Amniotic epithelial cell (primary cell): ENCODE results near the gene MCM3.

Experiments used
- DNase-seq: peaks from one replicate; pipeline ENCODE4 v3.0.0-alpha.2; 2010; ENCODE audit warnings: low read depth

MCM3 gene

DNA sequence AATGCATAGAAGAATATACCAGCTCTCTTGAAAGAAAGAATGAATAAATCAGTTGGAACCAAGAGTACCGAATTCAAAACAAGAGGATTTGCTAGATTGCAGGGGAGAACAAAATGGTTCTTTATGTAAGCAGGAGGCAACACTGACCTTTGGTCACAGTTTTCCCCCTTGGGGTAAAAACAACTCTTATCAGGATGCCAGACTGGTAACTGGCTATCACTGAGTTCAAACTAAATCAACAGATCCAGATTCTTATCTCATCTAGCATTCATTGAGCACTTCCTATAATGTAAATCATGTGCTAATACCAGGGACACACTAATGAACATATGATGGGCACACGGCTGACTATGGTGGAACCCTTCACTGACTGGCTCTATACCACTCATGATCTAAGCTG is 35.5 kb downstream of the MCM3 start:
- no peak for DNase-seq

DNA sequence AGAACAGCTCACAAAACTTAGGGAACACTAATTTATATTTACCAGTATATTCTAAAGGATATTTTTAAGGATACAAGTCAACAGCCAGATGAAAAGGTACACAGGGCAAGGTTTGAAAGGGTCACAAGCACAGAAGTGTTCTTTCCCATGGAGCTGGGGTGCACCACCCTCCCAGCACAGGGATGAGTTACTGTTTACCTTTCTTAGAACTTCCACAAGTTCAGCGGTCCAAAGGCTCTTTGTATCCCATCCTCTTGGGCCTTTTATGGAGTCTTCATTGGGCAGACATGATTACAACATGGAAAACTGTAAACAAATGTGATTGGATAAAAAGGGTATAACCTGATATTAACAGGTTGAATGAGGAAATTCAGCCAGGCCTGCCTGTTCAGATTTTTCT is 39.1 kb downstream of the MCM3 start:
- DNase-seq = no peak

DNA sequence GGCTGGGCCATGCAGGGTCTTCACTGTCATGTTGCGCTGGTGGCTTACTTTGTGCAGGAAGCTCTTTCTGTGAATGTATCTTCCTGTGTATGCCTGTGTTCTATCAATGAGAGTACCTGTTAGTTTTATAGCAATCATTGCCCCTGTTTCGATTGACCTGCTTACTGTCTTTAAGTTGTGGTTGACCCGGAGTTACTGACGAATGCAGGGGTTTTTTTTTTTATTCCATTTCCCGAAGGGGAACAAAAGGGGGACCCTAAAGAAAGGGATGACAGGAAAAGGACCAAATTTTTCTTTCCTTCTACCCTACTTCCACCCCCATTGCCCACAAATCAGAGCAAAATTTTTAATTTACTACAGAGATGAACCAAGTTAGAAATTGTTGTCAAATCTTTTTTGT is 40.1 kb downstream of the MCM3 start, which contains the start of gene IL17F:
TSS of gene IL17F (minus strand) at position 101 of the 400 bp plus-strand sequence. CDS start at position 30, 71 bp downstream.
- DNase-seq = no peak

DNA sequence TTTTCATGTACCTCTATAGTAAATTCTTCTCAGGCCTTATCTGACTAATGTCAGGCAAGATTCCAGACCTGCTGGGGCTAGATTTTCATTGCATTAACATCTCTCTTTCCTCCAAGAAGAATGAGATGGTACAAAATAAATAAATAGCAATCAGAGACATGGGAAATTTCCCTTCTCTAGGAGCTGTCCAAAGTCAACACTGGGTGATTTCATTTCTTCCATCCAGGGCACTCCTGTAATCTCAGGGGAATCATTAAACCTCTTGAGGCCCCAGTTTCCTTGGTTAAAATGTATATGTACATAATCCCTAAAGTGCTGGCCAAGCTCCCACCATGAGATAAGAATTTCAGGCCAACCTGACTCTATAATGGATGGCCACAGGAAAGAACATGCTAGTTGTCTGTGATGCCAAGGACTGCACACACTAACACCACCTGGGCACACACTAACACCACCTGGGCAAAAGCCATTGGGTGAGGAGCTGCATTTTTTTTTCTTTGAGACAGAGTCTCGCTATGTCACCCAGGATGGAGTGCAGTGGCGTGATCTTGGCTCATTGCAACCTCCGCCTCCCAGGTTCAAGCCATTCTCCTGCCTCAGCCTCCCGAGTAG is 41.2 kb downstream of the MCM3 start:
- DNase-seq = no peak

DNA sequence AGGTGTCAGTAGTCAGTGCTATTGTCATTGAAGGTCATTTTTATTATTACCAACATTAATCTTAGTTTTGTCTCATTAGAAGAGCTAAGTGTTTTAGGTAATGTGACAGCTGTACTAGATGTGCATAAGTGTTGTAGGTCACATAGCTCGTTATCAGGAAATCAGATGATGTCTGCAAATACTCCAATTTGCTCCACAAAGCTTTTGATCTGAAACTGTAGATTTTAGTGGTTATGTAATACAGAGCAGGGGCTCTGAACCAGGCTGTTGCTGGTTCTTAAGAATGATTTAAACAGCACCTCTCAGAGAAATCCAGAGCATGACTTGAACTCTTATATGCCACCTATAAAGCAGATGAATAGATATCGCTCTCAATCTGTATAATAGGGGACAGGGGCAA is 42.7 kb downstream of the MCM3 start:
- no peak for DNase-seq

DNA sequence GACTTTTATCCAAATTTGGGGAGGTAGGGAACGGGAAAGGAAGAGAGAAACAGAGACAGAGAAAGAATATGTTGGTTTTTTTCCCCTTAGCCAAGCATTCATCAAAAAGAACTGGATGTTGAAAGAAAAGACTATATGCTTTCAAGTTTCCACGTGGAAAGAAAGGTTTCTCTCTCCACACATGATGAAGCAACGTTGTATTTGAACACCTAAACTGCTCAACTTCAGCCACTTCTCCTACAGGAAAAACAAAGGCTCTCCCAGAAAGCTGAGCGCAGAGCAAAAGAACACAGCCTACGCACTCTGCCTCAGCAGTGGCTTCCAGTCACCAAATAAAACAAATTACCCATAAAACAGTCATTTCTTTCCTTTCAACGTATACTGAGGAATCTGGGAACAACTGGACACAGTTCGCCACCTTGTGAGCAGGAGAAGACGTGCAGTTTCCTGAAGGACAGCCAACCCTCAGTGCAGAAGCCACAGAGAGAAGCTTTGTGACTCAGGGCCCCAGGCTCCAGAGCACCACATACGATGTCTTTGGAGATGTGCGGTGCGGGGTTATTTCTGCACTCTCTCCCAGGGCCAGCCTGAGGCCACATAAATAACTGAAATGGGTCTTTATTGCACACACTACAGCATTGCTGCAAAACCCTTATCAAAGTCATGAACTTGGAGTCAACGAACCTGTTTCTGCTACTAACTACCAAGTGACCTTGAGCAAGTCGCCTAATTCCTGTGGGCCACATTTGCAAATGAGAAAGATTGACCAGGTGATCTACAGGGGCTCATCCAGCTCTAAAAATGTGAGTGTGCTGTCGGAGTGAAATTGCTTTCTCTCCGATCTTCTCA is 50.3 kb downstream of the MCM3 start:
- peak; percentile 47 for DNase-seq

DNA sequence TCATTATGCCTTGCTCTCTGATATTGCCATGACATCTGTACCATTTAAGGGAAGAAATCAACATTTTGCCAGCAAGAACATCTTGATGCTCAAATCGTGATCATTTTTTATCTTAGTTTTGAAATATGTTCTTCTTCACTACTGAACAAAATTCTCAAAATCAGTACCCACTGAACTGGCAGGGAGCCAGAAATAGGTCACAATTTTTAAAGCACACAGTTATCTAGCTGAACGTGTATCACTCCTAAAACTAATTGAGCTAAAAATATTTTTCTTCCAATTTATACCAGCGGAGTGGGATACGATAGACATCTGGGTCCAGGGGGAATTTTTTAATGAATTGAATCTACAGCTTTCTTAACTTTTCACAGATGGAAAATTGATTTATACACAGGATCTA is 51.5 kb downstream of the MCM3 start:
- DNase-seq = no peak

DNA sequence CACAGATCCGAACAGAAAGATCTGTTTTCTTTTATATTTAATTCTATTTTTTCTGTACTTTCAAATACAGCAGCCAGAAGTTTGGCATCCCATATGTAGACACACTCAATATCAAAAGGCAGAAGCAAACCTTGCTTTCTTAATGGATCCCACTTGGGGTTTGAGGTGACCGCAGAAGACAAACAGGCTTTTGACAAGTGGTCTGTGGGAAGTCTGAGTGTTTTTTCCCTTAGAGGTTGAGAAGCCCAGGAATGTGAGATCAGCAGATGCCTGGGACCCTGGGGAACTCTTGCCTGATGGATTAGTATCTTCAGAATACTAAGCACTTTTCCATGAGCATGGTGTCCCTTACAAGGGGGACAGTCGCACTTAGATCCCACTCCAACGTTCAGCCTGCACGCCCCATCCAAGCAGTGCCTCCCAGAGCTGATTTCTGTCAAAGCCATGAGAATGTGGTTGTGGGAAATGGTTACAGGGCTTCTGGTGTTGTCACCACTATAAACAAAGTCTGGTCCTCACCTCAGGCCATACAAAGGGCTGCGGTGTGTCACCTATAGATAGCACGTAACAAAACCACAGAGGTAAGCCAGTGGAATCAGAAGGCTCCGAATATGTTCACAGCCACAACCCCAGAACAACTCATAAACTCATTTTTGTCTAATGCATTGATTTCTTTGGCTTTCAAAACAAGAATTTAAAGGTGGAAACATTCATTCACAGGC is 53.0 kb downstream of the MCM3 start:
- DNase-seq = no peak

DNA sequence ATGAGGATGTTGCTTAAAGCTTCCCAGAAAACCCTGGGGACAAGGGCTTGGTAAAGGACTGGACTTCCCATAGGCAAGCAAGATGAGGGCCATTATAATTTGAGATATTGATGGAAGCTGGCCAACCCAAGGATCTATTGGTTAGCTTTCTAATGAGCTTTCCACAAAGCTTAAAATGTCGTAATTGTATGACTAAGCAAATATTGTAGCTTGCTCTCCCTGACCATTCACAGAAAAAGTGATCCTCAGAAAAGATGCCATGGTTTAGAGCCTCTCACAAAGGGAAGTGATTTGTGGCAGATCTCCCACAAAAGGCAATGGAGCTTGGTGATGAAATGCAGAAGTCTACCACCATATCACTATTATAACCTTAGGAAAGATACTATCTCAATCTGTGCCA is 53.9 kb downstream of the MCM3 start:
- DNase-seq = no peak

DNA sequence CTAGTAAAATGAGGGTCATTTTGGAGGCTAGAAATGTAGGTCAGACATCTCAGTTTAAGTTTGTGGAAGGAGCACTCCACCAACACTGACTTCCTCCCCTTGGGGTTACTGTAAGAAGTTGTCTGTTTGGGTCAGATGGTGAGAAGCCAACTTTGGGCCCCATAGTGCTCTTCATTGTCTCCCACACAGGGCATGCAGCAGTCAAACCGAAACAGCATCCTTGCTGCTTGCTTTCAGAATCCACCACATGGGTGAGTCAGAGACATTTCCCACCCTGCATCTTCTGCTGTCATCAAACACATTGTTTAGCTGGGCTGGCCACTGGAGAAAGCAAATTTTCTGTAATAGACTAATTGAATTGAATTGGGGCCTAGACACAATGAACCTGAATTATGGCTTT is 57.0 kb downstream of the MCM3 start:
- peak; percentile 24 for DNase-seq

DNA sequence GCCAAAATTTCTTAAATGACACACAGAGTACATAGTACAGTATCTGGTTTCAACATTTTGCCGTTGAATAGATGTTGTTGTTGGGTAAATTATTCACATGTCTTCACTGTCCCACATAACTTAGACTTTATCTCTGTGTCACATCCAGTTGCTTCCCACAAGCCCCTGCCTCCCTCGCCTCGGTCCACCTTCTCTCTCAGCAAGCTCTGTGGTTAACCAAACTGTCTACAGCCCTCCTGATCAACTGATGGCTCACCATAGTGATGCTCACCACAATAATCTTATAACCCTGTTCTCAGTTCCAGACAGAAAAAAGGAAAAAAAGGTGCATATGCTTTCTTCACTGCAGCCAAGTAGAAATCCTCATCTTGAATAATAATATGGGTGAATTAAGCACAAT is 63.2 kb downstream of the MCM3 start:
- DNase-seq = peak; percentile 35

DNA sequence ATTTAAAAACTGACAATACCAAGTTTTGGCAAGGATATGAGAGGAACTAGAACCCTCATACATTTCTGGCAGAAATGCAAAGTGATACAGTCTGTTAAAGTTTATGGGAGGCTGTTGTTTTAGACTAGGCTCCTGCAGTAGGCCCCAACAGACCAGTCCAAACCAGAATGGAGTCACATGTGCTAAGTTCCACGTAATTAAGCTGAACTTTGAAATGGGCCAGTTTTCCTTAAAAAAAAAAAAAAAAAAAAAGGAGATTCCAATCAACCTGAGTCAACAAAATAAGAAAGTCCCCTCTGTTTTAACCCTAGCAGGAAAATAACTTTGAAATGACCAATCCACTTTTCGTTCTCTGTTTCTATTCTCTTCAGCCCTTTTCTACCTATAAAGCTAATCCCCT is 66.8 kb downstream of the MCM3 start:
- DNase-seq = no peak

DNA sequence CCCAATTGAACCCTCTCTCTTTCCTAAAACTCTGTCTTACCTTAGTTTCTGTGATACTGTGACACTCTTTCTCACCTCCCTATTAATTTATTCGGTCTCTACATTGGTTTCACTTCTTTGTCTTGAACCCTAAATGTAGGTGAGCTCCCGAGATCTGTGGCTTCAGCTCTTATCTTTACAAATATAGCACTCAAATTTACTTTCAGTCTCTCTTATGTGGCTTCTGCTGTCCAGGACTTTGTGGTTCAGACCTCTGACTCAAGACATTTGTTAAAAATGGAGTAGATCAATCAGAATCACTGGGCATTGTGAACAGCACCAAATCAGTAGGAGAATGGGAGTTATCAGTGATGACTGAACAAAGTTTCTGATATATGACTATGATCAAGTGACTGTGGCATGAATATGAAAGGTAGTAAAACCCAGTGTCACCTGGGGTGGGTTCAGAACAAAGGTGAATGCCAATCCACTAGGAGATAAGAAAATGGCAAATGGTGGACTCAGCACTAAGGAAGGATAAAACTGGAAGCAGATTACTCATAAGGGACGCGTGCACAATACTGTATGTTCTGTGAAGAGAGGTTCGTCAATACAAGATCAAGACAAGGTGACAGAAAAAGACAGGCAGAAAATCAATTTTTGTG is 67.5 kb downstream of the MCM3 start:
- no peak for DNase-seq

DNA sequence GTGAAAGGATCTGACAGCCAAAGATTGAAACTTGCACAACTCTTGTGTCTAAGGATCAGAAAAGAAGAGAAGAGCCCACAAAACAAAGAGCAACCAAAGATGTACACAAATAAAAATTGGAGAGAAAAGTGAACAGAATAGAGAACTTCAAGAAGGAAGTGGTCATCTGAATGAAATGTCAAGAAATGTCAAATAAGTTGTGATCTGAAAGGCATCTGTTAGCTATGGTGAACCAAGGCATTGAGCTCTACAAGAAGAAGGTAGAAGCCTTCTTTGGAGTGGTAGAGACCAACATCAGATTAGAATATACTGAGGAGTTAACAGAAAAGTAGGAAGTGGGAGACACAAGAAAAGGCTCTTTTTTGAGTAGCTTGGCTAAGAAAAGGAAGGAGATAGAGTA is 68.8 kb downstream of the MCM3 start:
- DNase-seq = no peak
